ENCODE data around the gene XYLB.

DNA sequence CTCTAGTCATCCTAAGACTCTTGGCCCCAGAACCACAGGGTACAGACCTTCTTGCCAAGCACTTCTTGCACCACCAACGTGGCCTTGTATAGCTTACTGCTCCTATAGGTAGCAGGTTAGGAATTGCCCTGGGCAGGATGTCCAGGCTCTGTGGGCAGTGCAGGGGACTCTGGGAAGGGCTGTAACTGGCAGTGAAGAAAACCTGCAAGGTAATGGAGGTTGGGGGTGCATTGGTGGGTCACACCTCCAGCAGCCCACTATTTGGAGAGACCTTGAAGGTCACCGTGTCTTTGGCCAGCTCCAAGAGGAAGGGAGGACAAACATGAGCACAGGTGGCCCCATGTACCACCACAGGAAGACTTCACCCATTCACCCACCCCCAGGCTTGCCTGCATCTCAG lies 21.3 kb upstream of the XYLB start:
- TF ChIP-seq, protein P1, sequence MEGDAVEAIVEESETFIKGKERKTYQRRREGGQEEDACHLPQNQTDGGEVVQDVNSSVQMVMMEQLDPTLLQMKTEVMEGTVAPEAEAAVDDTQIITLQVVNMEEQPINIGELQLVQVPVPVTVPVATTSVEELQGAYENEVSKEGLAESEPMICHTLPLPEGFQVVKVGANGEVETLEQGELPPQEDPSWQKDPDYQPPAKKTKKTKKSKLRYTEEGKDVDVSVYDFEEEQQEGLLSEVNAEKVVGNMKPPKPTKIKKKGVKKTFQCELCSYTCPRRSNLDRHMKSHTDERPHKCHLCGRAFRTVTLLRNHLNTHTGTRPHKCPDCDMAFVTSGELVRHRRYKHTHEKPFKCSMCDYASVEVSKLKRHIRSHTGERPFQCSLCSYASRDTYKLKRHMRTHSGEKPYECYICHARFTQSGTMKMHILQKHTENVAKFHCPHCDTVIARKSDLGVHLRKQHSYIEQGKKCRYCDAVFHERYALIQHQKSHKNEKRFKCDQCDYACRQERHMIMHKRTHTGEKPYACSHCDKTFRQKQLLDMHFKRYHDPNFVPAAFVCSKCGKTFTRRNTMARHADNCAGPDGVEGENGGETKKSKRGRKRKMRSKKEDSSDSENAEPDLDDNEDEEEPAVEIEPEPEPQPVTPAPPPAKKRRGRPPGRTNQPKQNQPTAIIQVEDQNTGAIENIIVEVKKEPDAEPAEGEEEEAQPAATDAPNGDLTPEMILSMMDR (IDR thresholded peaks at IDR 0.05 in 2 of 3, conservative IDR thresholded peaks at IDR 0.05 in 1 of 3; ENCODE audit: borderline replicate concordance in 1 of 3, insufficient read depth in 1 of 3, low read depth in 2 of 3, low read length in 2 of 3): no peak
- TF ChIP-seq POLR2A (IDR thresholded peaks at IDR 0.05; ENCODE audit: borderline replicate concordance, extremely low read depth, insufficient read depth, insufficient read length) (no peak), SIN3A (IDR thresholded peaks at IDR 0.05; ENCODE audit: low read depth) (no peak), POLR2AphosphoS5 (IDR thresholded peaks at IDR 0.05; ENCODE audit: low read depth, low read length) (no peak), TCF7L2 (IDR thresholded peaks at IDR 0.05; ENCODE audit: borderline replicate concordance, extremely low read depth, insufficient read depth, insufficient read length) (no peak), CEBPB (IDR thresholded peaks at IDR 0.05; ENCODE audit: low read depth) (no peak), YY1 (IDR thresholded peaks at IDR 0.05; ENCODE audit: extremely low read depth, insufficient replicate concordance, low read depth, low read length) (no peak), EZH2 (IDR thresholded peaks at IDR 0.05) (no peak), RAD21 (IDR thresholded peaks at IDR 0.05; ENCODE audit: low read depth) (no peak), EZH2phosphoT487 (IDR thresholded peaks at IDR 0.05; ENCODE audit: borderline replicate concordance) (no peak), ZNF274 (IDR thresholded peaks at IDR 0.05; ENCODE audit: low read depth, low read length) (no peak), ELF1 (IDR thresholded peaks at IDR 0.05; ENCODE audit: borderline replicate concordance, low read depth) (no peak)
- TF ChIP-seq, protein P2, sequence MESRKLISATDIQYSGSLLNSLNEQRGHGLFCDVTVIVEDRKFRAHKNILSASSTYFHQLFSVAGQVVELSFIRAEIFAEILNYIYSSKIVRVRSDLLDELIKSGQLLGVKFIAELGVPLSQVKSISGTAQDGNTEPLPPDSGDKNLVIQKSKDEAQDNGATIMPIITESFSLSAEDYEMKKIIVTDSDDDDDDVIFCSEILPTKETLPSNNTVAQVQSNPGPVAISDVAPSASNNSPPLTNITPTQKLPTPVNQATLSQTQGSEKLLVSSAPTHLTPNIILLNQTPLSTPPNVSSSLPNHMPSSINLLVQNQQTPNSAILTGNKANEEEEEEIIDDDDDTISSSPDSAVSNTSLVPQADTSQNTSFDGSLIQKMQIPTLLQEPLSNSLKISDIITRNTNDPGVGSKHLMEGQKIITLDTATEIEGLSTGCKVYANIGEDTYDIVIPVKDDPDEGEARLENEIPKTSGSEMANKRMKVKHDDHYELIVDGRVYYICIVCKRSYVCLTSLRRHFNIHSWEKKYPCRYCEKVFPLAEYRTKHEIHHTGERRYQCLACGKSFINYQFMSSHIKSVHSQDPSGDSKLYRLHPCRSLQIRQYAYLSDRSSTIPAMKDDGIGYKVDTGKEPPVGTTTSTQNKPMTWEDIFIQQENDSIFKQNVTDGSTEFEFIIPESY (IDR thresholded peaks at IDR 0.05; ENCODE audit: extremely low read depth, insufficient replicate concordance, low read length): no peak
- TF ChIP-seq, protein P3, sequence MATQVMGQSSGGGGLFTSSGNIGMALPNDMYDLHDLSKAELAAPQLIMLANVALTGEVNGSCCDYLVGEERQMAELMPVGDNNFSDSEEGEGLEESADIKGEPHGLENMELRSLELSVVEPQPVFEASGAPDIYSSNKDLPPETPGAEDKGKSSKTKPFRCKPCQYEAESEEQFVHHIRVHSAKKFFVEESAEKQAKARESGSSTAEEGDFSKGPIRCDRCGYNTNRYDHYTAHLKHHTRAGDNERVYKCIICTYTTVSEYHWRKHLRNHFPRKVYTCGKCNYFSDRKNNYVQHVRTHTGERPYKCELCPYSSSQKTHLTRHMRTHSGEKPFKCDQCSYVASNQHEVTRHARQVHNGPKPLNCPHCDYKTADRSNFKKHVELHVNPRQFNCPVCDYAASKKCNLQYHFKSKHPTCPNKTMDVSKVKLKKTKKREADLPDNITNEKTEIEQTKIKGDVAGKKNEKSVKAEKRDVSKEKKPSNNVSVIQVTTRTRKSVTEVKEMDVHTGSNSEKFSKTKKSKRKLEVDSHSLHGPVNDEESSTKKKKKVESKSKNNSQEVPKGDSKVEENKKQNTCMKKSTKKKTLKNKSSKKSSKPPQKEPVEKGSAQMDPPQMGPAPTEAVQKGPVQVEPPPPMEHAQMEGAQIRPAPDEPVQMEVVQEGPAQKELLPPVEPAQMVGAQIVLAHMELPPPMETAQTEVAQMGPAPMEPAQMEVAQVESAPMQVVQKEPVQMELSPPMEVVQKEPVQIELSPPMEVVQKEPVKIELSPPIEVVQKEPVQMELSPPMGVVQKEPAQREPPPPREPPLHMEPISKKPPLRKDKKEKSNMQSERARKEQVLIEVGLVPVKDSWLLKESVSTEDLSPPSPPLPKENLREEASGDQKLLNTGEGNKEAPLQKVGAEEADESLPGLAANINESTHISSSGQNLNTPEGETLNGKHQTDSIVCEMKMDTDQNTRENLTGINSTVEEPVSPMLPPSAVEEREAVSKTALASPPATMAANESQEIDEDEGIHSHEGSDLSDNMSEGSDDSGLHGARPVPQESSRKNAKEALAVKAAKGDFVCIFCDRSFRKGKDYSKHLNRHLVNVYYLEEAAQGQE (IDR thresholded peaks at IDR 0.05; ENCODE audit: low read depth): no peak
